ENCODE data around the gene CCDC78.

Gene CCDC78

GRCh38 chr16:718389-718788, 7.9 kb downstream of the CCDC78 start:
- Histone ChIP-seq H3K4me3 (ENCODE audit: low read length) (no peak overlapping the region), H3K36me3 (replicated peaks; ENCODE audit: insufficient read depth, low read length) (no peaks in the 10 kb centered on the region), H3K9me3 (replicated peaks; ENCODE audit: insufficient read depth, low read length) (no peaks in the 10 kb centered on the region), H3K9me2 (replicated peaks; ENCODE audit: insufficient read depth, low read length) (no peaks in the 10 kb centered on the region), H3K9ac (ENCODE audit: low read length) (no peak overlapping the region), H3K79me2 (ENCODE audit: low read length) (peaks cover 9% of the 10 kb centered on the region; the same call in 1 of the 2 replicates), H3K27me3 (replicated peaks; ENCODE audit: insufficient read depth, low read length) (peaks cover 25% of the 10 kb centered on the region), H2AFZ (ENCODE audit: low read length) (no peak overlapping the region), H3K4me2 (ENCODE audit: low read depth, low read length) (no peak overlapping the region), H4K20me1 (ENCODE audit: insufficient read depth, low read length) (no peaks in the 10 kb centered on the region), H3F3A (ENCODE audit: insufficient read depth, low read length) (peaks cover 10% of the 10 kb centered on the region; the same call in 1 of the 2 replicates), H3K27ac (ENCODE audit: low read length) (no peak overlapping the region), H3K4me1 (ENCODE audit: low read length) (peaks cover 16% of the 10 kb centered on the region; the same call in 1 of the 2 replicates)
- no peak for DNase-seq
- no peak for TF ChIP-seq EZH2 (optimal IDR thresholded peaks at IDR 0.05; ENCODE audit: low read depth, low read length)
- TF ChIP-seq CTCF (IDR thresholded peaks at IDR 0.05; ENCODE audit: low read length): no peak
- no peak for TF ChIP-seq EZH2phosphoT487 (IDR thresholded peaks at IDR 0.05; ENCODE audit: low read length)

GRCh38 chr16:717450-718245, 8.6 kb downstream of the CCDC78 start:
- peaks cover 10% of the 10 kb centered on the region; the same call in 1 of the 2 replicates for H3F3A ChIP-seq (ENCODE audit: insufficient read depth, low read length)
- no peak overlapping the region for H3K27ac ChIP-seq (ENCODE audit: low read length)
- DNase-seq: no peak
- H3K9me3 ChIP-seq (replicated peaks; ENCODE audit: insufficient read depth, low read length): no peaks in the 10 kb centered on the region
- H4K20me1 ChIP-seq (ENCODE audit: insufficient read depth, low read length): no peaks in the 10 kb centered on the region
- H3K27me3 ChIP-seq (replicated peaks; ENCODE audit: insufficient read depth, low read length): peaks cover 25% of the 10 kb centered on the region
- H3K9me2 ChIP-seq (replicated peaks; ENCODE audit: insufficient read depth, low read length): no peaks in the 10 kb centered on the region
- peaks cover 9% of the 10 kb centered on the region; the same call in 1 of the 2 replicates for H3K79me2 ChIP-seq (ENCODE audit: low read length)
- no peaks in the 10 kb centered on the region for H3K36me3 ChIP-seq (replicated peaks; ENCODE audit: insufficient read depth, low read length)
- peaks cover 16% of the 10 kb centered on the region; the same call in 1 of the 2 replicates for H3K4me1 ChIP-seq (ENCODE audit: low read length)
- TF ChIP-seq CTCF (IDR thresholded peaks at IDR 0.05; ENCODE audit: low read length) (no peak), EZH2phosphoT487 (IDR thresholded peaks at IDR 0.05; ENCODE audit: low read length) (no peak), EZH2 (optimal IDR thresholded peaks at IDR 0.05; ENCODE audit: low read depth, low read length) (no peak)
- no peak overlapping the region for H3K4me2 ChIP-seq (ENCODE audit: low read depth, low read length)
- no peak overlapping the region for H2AFZ ChIP-seq (ENCODE audit: low read length)
- no peak overlapping the region for H3K4me3 ChIP-seq (ENCODE audit: low read length)
- no peak overlapping the region for H3K9ac ChIP-seq (ENCODE audit: low read length)

GRCh38 chr16:716768-717325, 9.4 kb downstream of the CCDC78 start:
- Histone ChIP-seq H3K4me2 (ENCODE audit: low read depth, low read length) (no peak overlapping the region), H3K27ac (ENCODE audit: low read length) (no peak overlapping the region), H2AFZ (ENCODE audit: low read length) (no peak overlapping the region), H3K36me3 (replicated peaks; ENCODE audit: insufficient read depth, low read length) (no peaks in the 10 kb centered on the region), H3K9ac (ENCODE audit: low read length) (no peak overlapping the region), H3K9me3 (replicated peaks; ENCODE audit: insufficient read depth, low read length) (no peaks in the 10 kb centered on the region), H4K20me1 (ENCODE audit: insufficient read depth, low read length) (no peaks in the 10 kb centered on the region), H3F3A (ENCODE audit: insufficient read depth, low read length) (peaks cover 10% of the 10 kb centered on the region; the same call in 1 of the 2 replicates), H3K4me3 (ENCODE audit: low read length) (no peak overlapping the region), H3K4me1 (ENCODE audit: low read length) (peaks cover 15% of the 10 kb centered on the region; the same call in 1 of the 2 replicates), H3K9me2 (replicated peaks; ENCODE audit: insufficient read depth, low read length) (no peaks in the 10 kb centered on the region), H3K27me3 (replicated peaks; ENCODE audit: insufficient read depth, low read length) (peaks cover 25% of the 10 kb centered on the region), H3K79me2 (ENCODE audit: low read length) (peaks cover 5% of the 10 kb centered on the region; the same call in 1 of the 2 replicates)
- TF ChIP-seq EZH2phosphoT487 (IDR thresholded peaks at IDR 0.05; ENCODE audit: low read length) (no peak), CTCF (IDR thresholded peaks at IDR 0.05; ENCODE audit: low read length) (no peak), EZH2 (optimal IDR thresholded peaks at IDR 0.05; ENCODE audit: low read depth, low read length) (no peak)
- DNase-seq: no peak
